ENCODE measurements around the gene GALNT18. TPM values are rescaled to one million over a fixed set of nuclear protein-coding genes. Genes with fewer than 3 reads are reported as not detected.
"Not testable (repeated sequence)": the region's sequence is repeated elsewhere in the genome, so short reads cannot be mapped to it uniquely, and the experiment has no call there.

The GALNT18 gene
- total RNA-seq, 1 donor from 2014 or later, result 22.1 TPM

DNA sequence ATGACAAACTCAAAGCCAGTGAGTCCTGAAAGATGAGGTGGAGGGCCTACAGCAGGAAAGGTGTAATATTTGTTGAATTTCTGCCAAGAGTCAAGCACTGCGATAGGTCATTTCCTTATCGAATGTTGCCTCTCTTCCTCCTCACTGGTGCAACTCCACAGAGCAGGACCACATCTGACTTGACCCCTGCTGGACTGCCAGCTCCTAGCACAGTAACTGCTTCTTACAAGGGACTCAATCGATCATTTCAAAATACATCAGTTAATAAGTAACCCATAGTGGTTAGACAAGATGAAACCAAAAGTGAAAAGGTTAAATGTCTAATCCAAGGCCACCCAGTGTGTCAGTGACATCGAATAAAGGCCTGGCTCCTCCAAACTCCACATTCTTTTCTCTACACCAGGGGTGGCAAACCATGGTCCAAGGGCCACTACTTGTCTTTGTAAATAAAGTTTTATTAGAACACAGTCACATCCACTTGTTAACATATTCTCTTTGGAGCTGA is 170.3 kb downstream of the GALNT18 start:
- Histone ChIP-seq H3K27ac (no peak overlapping the region), H3K9me3 (no peaks in the 10 kb centered on the region), H3K4me3 (no peak overlapping the region), H3K36me3 (no peaks in the 10 kb centered on the region), H3K27me3 (no peaks in the 10 kb centered on the region), H3K4me1 (no peaks in the 10 kb centered on the region)
- TF ChIP-seq POLR2A (IDR thresholded peaks at IDR 0.05) (no peak), POLR2AphosphoS5 (IDR thresholded peaks at IDR 0.05; ENCODE audit: insufficient read depth in 1 of 2, low read depth in 1 of 2) (no peak)
- TF ChIP-seq, protein P1, sequence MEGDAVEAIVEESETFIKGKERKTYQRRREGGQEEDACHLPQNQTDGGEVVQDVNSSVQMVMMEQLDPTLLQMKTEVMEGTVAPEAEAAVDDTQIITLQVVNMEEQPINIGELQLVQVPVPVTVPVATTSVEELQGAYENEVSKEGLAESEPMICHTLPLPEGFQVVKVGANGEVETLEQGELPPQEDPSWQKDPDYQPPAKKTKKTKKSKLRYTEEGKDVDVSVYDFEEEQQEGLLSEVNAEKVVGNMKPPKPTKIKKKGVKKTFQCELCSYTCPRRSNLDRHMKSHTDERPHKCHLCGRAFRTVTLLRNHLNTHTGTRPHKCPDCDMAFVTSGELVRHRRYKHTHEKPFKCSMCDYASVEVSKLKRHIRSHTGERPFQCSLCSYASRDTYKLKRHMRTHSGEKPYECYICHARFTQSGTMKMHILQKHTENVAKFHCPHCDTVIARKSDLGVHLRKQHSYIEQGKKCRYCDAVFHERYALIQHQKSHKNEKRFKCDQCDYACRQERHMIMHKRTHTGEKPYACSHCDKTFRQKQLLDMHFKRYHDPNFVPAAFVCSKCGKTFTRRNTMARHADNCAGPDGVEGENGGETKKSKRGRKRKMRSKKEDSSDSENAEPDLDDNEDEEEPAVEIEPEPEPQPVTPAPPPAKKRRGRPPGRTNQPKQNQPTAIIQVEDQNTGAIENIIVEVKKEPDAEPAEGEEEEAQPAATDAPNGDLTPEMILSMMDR (IDR thresholded peaks at IDR 0.05), result no peak
- intact Hi-C loops (cut with DNase I), result no loop called here
- DNase-seq (ENCODE audit: extremely low spot score in 2 of 2), result no peak

DNA sequence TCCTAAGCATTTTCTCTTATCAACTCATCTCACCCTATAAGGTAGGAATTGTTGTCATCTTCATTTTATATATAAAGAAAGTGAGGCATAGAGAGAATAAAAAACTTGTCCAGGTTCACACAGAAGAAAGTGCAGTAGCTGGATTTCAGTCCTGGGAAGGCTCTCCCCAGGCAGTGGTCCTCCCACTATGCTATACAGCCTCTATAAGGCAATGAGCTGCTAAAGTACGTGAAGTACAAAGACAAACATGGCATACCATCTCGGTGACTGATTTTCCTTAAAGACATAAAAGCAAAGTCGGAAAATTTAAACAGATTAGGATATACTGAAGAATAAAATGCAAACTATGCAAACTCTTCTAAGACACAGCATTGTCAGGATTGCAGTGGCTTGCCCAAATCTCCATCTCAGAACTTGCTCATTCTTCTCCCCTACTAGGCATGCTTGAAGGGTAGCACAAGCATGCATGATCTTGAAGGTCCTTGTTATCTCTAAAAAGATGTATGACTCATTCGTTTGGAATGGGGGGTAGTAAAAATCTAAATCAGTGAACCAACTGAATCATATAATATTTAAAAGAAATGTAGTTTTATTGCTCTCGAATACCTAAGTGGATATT is 171.0 kb downstream of the GALNT18 start:
- DNase-seq (ENCODE audit: extremely low spot score in 2 of 2), result no peak
- Histone ChIP-seq H3K9me3 (no peaks in the 10 kb centered on the region), H3K36me3 (no peaks in the 10 kb centered on the region), H3K27ac (no peak overlapping the region), H3K27me3 (no peaks in the 10 kb centered on the region), H3K4me1 (no peaks in the 10 kb centered on the region), H3K4me3 (no peak overlapping the region)
- intact Hi-C loops (cut with DNase I), result no loop called here
- TF ChIP-seq POLR2AphosphoS5 (IDR thresholded peaks at IDR 0.05; ENCODE audit: insufficient read depth in 1 of 2, low read depth in 1 of 2) (no peak), POLR2A (IDR thresholded peaks at IDR 0.05) (no peak)
- TF ChIP-seq, protein P1 (IDR thresholded peaks at IDR 0.05), result no peak

DNA sequence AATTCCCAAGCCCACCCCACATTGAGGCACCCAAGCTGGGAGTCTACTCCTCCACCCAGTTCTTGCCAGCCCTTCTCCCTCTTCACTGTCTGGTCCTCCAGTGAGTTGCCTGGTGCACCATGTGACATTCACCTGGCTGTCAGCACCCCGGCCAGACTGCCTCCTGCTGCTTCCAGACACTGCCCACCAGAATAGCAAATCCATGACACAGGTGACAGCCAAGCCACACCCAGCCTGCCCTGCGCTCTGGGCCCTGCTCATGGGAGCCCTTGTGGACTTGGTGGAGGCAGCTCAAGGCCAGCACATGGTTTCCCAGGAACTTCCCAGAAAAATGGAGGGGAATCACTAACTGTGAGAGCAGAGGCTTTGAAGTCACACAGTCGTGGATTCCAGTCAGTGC is 172.5 kb downstream of the GALNT18 start:
- peaks cover 10% of the 10 kb centered on the region for H3K4me1 ChIP-seq

DNA sequence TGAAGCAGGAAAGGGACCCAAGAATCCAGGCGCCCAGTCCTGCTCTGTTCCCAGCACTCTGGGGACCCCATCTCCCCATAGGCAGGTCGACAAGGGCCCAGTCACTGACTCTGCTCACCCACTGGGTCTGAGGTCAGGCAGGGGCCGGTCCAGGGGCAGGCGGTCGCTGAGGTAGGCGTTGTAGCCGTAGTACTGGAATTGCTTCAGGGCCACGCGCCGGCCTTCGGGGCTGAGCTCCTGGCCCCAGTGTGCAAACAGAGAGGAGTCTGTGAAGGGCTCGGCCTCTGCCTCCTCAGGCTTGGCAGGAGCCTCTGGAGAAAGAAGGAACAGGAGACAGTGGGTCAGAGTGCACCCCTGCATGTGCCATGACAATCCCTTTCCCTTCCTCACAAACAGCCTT is 173.2 kb downstream of the GALNT18 start:
- Histone ChIP-seq H3K4me1 (peaks cover 10% of the 10 kb centered on the region), H3K36me3 (no peaks in the 10 kb centered on the region), H3K9me3 (no peaks in the 10 kb centered on the region), H3K27ac (no peak overlapping the region), H3K27me3 (no peaks in the 10 kb centered on the region), H3K4me3 (no peak overlapping the region)
- no peak for DNase-seq (ENCODE audit: extremely low spot score in 2 of 2)
- intact Hi-C loops (cut with DNase I), result loop anchor here (10.0 kb wide), 1 partner anchor 1276 kb away; no protein-coding TSS in a partner anchor
- TF ChIP-seq, protein P1 (IDR thresholded peaks at IDR 0.05), result no peak
- no peak for TF ChIP-seq POLR2AphosphoS5 (IDR thresholded peaks at IDR 0.05; ENCODE audit: insufficient read depth in 1 of 2, low read depth in 1 of 2)
- no peak for TF ChIP-seq POLR2A (IDR thresholded peaks at IDR 0.05)

More for the DNA sequence above, 172.5 kb downstream of the GALNT18 start:
- no peak for DNase-seq (ENCODE audit: extremely low spot score in 2 of 2)
- no peak overlapping the region for H3K27ac ChIP-seq
- H3K9me3 ChIP-seq, result no peaks in the 10 kb centered on the region
- intact Hi-C loops (cut with DNase I), result loop anchor here (10.0 kb wide), 1 partner anchor 1275 kb away; no protein-coding TSS in a partner anchor
- TF ChIP-seq POLR2AphosphoS5 (IDR thresholded peaks at IDR 0.05; ENCODE audit: insufficient read depth in 1 of 2, low read depth in 1 of 2) (no peak), POLR2A (IDR thresholded peaks at IDR 0.05) (no peak)
- TF ChIP-seq, protein P1 (IDR thresholded peaks at IDR 0.05), result no peak
- no peaks in the 10 kb centered on the region for H3K27me3 ChIP-seq
- H3K4me3 ChIP-seq, result no peak overlapping the region
- no peaks in the 10 kb centered on the region for H3K36me3 ChIP-seq

DNA sequence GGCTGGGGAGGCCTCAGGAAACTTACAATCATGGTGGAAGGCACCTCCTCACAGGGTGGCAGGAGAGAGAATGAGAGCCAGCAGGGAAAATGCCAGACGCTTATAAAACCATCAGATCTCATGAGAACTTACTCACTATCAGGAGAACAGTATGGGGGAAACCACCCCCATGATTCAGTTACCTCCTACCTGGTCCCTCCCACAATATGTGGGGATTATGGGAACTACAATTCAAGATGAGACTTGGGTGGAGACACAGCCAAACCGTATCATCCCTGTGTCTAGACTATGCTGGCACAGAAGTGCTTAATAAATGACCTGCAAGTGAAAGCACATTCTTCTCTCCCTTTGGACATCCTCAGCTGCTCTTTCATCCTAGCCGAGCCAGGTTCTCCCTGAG is 174.2 kb downstream of the GALNT18 start:
- intact Hi-C loops (cut with DNase I), result loop anchor here (10.0 kb wide), 1 partner anchor 1277 kb away; no protein-coding TSS in a partner anchor
- H3K9me3 ChIP-seq; DNase-seq (ENCODE audit: extremely low spot score in 2 of 2); H3K27ac ChIP-seq; H3K36me3 ChIP-seq; H3K4me1 ChIP-seq; H3K4me3 ChIP-seq; H3K27me3 ChIP-seq: not testable (repeated sequence)
